ENCODE results near the gene PARVA.

- TF ChIP-seq POLR2AphosphoS5 (IDR thresholded peaks at IDR 0.05; ENCODE audit: low read depth, low read length) (no peak), SIN3A (IDR thresholded peaks at IDR 0.05; ENCODE audit: borderline replicate concordance, insufficient read depth, low read length) (no peak), TAF1 (IDR thresholded peaks at IDR 0.05; ENCODE audit: borderline replicate concordance, insufficient read depth, low read length) (no peak)
Observed at GRCh38 chr11:12408156-12408770, 30.9 kb downstream of the PARVA start.
